Putamen (tissue), 1 donor: ENCODE results near the gene UNC13B.

ENCODE experiments used
- DNase-seq: peaks from one replicate; pipeline ENCODE4 v3.0.0-alpha.2; 2016; ENCODE audit warnings: low spot score

UNC13B gene

DNA sequence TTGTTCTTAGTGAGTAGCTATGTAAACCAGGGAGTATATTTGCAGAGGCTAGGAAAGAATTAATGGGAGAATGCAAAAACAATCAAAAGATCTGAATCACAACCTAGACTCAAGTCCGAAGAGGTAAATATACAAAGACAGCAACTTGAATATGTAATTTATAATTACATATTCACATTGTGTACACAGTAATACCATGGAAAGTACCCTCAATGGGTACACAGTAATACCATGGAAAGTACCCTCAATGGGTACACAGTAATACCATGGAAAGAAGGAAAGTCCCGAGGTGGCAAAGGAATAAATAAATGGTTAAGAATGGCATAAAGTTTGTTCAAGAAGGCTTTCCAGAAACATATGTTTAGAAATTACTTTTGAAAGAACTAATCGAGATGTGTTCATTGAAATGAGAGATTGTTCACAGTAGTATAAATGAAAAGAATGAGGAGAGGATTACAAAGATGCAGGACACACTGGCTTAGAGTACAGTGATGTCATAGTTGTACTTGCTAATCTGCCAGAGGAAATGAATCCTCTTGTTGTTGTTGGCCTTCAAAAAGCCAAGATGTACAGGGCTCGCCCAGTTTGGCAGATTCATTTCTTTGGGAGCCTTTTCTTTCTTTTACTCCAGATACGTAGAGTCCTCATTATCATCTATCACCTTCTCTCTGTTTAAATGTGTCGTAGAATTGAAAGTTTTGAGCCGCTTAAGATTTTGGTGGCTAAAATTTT lies 116.0 kb downstream of the UNC13B start:
- DNase-seq = peak; percentile 46

- DNase-seq = no peak
These were observed 118.1 kb downstream of the UNC13B start for GRCh38 chr9:35279946-35280345.

DNA sequence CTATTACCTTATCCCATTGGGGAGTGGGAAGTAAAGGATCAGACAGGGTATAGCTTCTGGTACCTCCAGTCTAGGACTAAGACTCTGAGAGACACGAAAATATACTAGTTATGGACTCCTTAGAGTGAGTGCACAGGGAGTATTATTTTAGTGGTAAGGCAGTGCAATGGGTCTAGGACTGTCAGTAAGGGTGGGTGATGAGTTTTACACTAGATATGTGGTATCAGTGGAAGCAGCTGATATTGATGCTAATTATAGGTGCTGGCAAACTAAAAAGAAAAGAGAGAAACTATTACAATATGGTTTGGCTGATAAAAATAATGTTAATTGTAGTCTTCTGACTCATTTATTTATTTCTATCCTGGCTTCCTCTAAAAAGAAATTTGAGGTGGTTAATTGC lies 118.6 kb downstream of the UNC13B start:
- no peak for DNase-seq

GRCh38 chr9:35285731-35286130 lies 123.9 kb downstream of the UNC13B start:
- no peak for DNase-seq

DNA sequence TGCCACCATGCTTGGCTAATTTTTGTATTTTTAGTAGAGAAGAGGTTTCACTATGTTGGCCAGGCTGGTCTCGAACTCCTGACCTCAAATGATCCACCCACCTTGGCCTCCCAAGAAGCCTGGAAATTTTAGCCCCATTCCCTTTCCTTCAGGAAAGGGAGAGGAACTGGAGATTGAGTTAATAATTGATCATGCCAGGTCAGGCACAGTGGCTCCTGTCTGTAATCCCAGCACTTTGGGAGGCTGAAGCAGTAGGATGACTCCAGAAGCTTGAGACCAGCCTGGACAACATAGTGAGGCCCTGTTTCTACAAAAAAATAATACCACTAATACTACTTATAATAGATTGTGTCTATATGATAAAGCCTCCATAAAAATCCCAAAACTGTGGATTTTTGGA lies 124.6 kb downstream of the UNC13B start:
- DNase-seq = no peak

- no peak for DNase-seq
These were observed 126.3 kb downstream of the UNC13B start for GRCh38 chr9:35287987-35288632.

DNA sequence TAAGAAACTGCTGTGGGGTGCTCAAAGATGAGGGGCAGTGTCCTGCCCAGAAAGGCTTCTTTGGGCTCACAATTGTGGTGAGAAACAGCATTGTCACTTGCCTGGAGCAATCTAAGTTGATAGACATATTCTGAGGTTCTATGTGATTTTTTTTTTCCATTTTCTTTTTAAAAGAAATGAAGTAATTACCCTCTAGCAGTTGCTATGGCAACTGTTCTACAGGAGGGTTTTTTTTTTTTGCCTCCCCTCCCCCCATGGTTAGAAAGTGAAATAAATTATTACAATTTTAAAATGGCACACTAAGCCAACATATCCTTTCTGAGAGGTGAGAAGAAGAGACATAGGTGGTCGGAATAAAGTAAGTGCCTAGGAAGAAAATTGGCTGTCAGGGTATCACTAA lies 127.0 kb downstream of the UNC13B start:
- DNase-seq = no peak

DNA sequence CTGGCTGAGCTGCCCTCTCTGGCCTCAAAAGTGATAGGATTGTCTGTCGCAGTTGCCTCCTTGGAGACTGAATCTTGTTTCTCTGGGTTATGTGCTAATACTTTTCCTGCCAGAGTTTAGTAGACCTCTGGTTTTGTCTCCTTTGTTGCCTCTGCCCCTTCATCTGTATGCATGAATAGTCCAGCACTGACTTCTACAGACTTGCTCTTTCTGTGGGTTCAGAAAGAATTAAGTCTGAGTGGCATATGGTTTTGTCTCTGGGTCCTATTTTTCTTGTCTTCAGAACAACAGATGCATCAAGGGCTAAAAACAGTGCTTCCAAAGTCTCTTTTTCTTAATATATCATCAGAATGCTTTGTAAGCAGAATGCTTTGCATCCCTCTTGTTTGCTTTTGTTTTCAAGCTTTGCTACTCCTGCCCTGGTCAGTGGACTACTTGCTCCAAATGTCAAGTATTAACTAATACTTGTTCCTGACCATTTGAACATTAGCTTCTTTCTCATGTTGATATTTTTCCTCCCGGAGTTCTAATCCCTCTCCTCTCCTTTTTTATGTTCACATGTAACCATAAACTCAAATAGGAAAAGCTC lies 131.7 kb downstream of the UNC13B start:
- no peak for DNase-seq

- DNase-seq = no peak
These were observed 132.3 kb downstream of the UNC13B start for GRCh38 chr9:35294066-35294465.

- DNase-seq = no peak
These were observed 132.7 kb downstream of the UNC13B start for GRCh38 chr9:35294556-35294955.

GRCh38 chr9:35295369-35296036 lies 133.7 kb downstream of the UNC13B start:
- DNase-seq = no peak

DNA sequence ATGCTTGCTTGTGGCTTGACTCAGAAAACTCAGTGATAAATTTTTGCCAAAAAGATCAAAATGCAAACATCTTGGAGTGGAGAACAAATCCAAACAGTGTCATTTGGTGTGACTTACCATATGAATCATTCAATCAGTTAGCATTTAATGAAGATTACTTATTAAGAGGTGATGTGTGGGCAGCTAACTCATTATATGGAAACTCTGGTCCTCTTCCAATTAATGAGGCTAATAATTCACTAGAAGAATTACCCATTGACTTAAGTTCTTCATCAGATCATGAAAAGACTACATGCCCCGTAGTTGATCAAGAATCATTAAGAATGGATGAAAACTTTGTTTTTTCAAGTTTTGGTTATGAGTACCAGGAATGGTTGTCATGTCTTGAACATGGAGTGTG lies 141.8 kb downstream of the UNC13B start:
- no peak for DNase-seq

- DNase-seq = no peak
These were observed 144.5 kb downstream of the UNC13B start for GRCh38 chr9:35306283-35306682.

DNA sequence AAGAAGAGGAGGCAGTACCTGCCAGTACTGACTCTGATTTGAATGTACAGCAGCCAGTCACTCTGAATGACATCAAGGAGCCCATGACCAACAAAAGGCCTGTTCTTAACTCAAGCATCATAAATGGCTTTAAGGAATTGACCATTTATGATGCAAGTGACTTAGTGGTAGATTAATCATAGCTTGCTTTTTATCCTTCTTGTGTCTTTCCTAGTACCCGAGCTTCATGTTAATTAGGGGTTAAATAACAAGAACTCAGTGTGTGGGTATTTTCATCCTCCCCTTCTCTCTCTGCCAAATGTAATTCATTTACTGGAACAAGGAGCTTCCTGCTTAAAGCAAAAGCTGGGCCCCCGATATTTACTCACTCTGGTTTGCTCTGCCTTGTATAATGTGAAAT lies 146.5 kb downstream of the UNC13B start:
- no peak for DNase-seq

DNA sequence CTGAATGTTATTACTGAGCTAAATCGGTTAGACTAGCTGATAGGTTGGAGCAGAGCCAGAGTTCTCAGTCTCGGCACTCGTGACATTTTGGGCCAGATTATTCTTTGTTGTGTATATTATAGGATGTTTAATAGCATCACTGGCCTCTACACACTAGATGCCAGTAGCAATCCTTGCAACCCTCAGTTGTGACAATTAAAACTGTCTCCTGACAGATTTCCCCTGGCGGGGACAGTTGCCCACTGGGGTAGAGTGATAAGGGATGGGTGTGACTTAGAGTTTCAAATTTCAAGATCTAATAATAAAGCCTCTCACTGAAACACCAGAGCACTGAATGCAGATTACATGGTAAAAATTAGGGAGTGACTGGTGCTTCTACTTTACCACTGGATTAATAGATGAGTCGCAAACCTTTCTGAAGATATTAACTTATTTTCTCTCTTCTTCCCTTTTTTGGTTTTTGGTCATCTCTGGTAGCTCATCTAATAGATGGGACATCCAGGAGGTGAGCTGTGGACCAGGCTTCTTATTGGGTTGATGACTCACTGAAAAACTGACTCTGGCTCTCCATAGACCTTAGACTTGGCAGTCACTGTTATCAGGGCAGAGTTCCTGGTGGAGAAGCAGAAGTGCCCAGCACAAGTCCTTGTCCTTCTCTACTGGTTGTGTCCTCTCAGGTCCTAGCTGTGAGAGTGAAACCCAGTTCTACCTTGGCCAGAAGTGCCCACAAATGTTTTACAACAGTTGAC lies 150.3 kb downstream of the UNC13B start:
- no peak for DNase-seq

DNA sequence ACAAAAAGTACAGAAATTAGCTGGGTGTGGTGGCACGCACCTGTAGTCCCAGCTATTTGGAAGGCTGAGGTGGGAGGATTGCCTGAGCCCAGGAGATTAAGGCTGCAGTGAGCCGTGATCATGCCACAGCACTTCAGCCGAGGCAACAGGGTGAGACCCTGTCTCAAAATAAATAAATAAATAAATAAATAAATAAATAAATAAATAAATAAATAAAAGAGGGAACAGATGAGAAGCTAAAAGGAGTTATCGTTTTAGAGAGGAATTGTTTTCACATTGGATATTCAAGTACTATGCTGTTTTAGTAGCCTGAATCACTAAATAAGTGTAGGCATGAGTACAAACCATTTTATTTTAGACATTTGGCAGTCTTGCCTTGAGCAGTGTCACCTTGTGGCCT lies 151.7 kb downstream of the UNC13B start:
- DNase-seq = no peak

- DNase-seq = no peak
These were observed 152.1 kb downstream of the UNC13B start for GRCh38 chr9:35313916-35314315.

DNA sequence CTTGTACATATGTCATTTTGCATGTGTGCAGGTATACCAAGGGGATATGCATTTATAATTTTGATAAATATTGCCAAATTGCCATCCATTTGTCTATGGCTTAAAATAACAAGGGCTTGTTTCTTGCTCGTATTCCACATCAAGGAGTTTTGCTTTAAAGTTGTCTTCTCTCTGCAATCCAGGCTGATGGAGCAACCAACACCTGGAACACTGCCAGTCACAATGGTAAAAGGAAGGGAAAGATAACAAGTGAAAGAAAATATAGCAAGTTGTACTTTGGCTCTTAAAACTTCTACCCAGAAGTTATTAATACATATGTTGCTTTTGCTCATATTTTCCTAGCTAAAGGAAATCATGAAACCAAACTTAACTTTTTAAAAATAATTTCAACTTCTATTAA lies 156.9 kb downstream of the UNC13B start:
- no peak for DNase-seq

DNA sequence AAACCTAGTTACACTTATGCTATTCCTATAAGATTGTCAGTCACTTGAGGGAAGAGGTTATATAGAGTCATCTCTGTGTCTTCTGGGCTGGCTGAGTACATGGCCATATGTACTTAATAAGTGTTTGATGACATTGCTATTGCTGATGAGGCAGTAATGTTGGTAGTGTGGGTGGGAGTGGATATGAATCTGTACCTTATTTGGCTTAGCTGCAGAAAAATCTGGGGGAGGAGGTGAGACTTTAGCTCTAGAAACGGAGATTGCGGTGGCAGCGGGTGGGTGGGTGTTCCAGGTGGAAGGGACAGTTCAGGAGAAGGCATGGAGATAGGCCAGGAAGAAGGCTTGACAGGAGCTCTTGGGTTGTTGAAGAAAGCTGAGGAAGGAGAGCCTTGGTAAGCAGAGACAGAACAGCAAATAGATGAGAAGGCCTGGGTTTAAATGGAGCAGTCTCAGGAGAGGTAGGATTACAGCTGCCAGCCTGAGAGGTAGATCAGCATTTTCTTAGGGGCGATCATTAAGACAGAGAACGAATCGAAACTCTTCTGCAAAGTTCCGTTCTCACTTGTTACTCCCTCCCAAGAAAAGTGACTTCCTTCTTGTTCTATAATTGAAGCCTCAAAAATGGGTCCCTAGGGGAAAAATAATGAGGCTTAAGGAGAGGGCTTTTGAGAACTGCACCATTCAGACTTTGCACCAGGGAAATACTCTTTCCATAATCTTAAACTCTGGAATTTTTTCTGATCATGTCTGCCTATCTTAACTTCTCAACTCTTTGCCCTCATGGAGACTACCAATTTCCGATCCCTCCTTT lies 160.5 kb downstream of the UNC13B start:
- peak; percentile 42 for DNase-seq

- no peak for DNase-seq
These were observed 163.2 kb downstream of the UNC13B start for GRCh38 chr9:35324966-35325365.

- no peak for DNase-seq
These were observed 171.7 kb downstream of the UNC13B start for GRCh38 chr9:35333551-35333950.
